GM19324 (cell line): ENCODE results near the gene TJP3.
"Not testable (repeated sequence)": the region's sequence is repeated elsewhere in the genome, so short reads cannot be mapped to it uniquely, and the experiment has no call there.

Source experiments
- ATAC-seq: cut with Tn5 transposase; IDR thresholded peaks from one replicate; pipeline ENCODE4 v1.9.1; 2021; ENCODE audit warnings: mild to moderate bottlenecking, moderate library complexity; ENCODE audit not compliant: unreplicated experiment, low FRiP score

Gene TJP3, protein sequence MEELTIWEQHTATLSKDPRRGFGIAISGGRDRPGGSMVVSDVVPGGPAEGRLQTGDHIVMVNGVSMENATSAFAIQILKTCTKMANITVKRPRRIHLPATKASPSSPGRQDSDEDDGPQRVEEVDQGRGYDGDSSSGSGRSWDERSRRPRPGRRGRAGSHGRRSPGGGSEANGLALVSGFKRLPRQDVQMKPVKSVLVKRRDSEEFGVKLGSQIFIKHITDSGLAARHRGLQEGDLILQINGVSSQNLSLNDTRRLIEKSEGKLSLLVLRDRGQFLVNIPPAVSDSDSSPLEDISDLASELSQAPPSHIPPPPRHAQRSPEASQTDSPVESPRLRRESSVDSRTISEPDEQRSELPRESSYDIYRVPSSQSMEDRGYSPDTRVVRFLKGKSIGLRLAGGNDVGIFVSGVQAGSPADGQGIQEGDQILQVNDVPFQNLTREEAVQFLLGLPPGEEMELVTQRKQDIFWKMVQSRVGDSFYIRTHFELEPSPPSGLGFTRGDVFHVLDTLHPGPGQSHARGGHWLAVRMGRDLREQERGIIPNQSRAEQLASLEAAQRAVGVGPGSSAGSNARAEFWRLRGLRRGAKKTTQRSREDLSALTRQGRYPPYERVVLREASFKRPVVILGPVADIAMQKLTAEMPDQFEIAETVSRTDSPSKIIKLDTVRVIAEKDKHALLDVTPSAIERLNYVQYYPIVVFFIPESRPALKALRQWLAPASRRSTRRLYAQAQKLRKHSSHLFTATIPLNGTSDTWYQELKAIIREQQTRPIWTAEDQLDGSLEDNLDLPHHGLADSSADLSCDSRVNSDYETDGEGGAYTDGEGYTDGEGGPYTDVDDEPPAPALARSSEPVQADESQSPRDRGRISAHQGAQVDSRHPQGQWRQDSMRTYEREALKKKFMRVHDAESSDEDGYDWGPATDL

GRCh38 chr19:3708207-3708931 is at the start of gene TJP3:
Gene TJP3, plus strand, starts transcription at chr19:3708384. Its CDS starts 20,049 bp downstream, at chr19:3728433.
- ATAC-seq = no peak

DNA sequence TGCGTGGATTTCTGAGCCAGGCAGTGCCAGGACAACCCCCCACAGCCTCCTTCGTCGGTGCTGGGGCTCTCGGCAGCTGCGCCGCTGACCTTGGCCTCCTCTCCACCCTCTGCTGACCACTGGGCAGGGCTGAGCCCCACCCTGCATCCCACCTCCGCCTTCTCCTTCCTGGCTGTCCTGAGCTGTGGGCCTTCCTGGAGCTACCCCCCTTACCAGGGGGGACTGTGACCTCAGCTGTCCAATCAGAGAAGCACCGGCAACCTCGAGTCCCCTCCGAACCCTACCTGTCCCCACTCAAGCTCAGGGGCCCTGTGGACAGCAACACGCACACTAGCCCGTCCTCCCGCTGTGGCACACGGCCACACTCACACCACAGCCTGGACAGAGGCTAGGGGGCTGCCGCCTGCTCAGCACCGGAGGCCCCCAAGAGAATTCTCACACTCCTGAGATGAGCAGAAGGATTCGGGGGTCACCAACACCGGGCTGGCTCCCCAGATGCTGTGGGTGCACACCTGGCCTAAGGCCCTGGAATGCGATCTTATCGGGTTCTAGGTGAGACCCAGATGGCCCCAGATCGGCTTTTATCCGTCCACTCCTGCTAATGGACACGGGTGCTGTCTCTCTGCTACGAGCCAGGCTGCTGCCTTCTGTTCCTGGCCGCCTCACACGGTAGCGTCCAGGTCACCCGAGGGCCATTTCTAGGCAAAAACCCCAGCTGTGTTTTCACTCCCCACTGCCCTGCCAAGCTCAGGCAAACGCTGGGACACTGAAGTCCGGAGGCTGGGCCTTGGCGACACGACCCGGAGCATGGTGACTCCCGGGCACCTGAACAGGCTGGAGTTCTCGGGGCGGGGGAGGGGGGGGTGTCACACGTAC is 49.1 kb upstream of the TJP3 start:
- ATAC-seq = no peak

- ATAC-seq = no peak
These were observed 48.5 kb upstream of the TJP3 start for GRCh38 chr19:3659746-3660112.

GRCh38 chr19:3660493-3661219 is 47.5 kb upstream of the TJP3 start:
- no peak for ATAC-seq

DNA sequence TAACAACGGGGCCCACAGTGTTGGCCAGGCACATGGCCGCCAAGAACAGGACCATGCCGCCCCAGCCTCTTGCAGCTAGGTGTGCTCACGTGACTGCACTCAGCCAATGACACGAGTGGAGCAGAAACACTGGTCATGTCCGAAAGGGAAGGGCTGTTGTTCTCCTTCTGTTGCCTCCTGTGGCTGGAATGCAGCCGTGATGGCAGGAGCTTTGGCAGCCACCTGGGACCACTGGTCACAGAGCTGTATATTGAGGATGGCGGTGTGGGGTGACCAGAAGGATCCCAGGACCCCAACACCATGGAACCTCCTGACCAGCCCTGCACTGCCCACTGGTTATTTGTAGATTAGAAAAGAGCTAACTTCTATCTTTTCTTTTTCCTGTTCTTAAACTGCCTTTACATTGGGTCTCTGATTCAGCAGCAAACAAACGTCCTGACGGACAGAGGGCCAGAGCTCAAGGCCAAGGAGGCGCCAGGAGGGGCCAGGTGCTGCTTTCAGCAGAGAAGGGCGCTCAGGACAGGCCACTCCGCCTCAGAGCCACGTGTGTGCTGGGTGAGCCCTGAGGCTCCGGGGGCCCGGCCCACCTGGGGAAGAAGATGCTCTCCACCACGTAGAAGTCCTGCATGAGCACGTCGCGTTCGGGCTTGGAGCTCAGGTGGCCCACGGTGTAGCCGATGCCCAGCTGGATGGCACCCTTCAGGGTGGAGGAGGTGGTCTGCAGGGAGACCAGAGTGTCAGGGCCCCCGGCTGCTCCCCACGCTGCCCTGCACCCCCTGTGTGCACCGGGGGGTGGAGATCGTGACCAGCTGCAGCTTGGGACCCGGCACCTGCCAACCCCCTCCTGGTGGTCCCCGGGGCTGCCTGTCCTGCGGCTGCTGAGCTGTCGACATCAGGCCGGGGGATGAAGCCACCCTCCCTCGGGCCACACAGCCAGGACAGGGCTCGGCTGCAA is 46.6 kb upstream of the TJP3 start:
- no peak for ATAC-seq

DNA sequence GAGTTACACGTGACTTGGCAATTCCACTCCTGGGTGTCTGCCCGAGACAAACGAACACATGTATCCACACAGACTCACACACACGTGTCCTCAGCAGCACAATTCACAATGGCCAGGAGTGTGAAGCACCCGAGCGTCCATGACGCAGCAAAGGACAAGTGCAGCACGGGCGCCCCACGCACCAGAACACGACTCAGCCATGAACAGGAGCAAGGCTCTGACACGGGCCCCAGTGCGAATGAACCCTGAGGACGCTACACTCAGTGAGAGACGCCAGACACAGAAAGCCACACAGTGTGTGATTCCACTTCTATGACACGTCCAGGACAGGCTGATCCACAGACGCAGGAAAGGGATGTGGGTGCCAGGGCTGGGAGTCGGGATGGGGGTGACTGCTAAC is 44.3 kb upstream of the TJP3 start:
- ATAC-seq = no peak

DNA sequence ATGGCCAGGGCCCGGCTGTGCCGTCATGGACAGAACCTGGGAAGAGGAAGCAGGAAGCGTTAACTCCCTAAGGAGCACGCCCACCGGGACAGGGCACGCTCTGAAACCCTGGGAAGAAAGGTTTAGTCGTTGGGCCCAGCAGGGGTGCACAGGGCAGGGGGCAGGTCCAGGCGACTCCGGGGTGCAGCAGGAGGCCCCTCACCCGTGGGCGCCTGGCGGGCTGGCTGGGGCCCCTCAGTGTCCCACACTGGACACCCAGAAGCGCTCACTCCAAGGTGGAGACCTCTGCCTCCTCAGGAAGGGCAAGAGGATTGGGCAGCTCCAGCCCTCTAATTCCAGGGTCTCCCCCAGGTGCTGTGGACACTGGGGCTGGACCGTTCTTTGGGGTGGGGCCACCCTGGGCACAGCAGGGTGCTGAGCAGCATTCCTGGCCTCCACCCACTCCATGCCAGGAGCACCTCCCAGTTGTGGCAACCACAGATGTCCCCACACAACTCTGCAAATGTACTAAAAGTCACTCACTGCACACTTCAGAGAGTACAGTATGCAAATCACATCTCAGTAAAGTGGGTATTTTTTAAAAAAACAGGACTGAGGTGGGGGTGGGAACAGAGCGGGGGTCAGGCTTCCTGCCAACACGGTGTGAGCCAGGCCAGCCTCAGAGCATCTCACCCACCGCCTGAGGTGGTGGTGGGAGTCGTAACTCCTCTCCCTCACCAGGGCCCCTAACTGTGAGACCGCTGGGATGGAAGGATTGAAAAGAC is 43.1 kb upstream of the TJP3 start:
- no peak for ATAC-seq

DNA sequence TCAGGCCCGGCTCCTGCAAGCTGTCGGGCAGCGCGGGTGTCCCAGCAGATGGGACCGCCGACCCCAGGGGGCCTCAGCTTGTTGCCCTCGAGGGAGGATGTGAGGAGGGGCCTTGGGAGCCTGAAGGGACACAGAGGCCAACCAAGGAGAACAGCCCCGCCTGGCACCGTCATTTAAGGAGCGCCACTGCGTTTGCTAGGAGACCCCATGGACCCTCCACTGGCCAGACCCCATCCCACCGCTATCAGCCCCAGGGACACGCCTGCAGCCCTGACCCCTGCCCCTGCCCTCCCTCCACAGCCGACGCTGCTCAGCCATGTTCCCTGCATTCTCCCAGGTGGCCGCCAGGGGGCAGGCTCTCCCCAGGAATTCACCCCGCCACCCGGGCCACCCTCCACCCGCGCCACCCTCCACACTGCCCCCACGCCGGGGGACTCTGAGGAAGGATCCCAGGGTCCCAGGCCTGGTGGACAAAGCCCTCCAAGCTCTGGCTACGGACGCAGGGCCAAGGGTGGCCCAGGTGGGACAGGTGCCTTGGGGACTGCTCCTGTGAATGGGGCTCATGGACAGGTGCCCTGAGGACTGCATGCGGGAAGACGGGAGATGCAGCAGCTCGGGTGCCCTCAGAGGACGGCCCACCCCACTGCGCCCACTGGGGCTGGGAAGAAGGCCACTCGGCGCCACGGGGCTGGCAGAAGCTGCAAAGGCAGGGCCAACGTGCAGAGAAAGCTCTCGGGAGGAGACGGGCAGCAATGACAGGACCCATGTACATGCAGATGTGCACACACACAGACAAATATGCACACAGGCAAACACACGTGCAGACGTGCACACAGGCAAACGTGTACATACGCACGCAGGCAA is 42.3 kb upstream of the TJP3 start:
- no peak for ATAC-seq

DNA sequence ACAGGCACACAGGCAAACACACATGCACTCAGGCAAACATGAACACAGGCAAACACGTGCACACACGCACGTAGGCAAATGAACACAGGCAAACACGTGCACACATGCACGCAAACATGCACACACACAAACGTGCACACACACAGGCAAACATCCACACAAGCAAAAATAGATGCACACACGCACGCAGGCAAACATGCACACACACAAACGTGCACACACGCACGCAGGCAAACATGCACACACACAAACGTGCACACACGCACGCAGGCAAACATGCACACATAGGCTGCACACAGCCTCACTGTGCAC is 41.7 kb upstream of the TJP3 start:
- ATAC-seq = not testable (repeated sequence)

DNA sequence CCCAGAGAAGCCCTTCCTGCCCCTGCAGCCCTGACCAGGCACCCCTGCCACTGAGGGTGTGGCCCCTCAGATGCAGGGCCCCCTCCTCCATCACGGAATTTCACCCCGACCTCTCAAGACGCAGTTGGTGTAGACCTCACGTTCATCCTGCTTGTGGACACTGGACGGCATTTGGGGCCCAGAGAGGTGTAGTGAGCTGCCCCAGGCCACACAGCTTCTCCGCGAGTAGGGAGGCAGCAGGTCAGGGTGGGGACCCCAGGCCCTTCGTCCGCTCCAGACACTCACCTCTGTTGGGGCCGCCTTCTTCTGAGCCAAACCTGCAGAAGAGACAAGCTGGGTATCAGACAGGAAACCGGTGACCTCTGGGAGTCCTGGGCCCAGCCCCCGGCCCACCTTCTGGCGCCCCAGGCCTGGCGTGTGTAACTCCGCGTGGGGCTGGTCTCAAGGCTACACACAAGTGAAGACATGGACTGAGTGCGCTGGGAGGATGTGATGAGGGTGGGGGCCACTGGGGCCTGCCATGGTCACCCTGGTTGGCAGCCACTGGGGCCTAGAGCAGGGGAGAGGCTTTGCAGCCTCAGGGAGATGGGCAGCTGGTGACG is 41.0 kb upstream of the TJP3 start:
- no peak for ATAC-seq

DNA sequence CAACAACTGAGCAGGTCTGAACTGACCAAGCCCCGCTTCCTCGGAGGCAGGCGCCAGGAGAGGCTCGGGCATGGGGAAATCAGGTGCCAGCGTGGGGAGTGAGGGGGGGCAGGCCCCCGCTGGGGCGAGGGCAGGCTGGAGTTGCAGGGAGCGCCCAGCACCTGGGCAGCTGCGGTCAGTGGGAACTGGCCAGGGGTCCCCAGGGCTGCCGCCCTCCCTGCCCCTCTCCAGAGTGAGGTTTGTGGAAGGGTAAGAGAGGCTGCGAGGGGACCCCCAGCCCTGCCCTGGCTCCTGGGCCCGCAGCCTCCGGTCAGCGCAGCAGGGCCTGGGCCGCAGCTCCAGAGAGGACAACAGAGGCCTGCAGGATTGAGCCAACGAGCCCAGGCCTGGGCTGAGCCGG is 40.4 kb upstream of the TJP3 start:
- no peak for ATAC-seq

GRCh38 chr19:3668331-3669081 is 39.7 kb upstream of the TJP3 start:
- no peak for ATAC-seq

- ATAC-seq = no peak
These were observed 38.9 kb upstream of the TJP3 start for GRCh38 chr19:3669082-3669946.

GRCh38 chr19:3669947-3670795 is 38.0 kb upstream of the TJP3 start:
- no peak for ATAC-seq
